ENCODE data around the gene IRF6. TPM values are rescaled to one million over a fixed set of nuclear protein-coding genes. Genes with fewer than 3 reads are reported as not detected.

Gene IRF6
- total RNA-seq, 1 donor from 2014 or later, result 0.07 TPM

DNA sequence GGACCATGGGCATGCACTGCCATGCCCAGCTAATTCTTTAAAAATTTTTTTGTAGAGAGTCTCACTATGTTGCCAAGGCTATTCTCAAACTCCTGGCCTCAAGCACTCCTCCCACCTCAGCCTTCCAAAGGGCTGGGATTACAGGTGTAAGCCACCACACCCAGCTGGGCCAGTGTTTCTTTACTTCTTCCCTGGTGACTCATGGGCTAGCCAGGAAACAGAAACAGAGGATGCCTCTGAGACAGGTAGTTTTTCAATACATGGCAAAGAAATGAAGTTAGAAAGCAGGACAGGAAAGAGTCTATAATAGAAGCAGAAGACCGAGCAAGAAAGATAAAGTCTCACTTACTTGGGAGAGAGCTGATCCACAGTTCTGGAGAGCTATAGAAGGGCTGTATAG is 14.0 kb downstream of the IRF6 start:
- H3K4me1 Mint-ChIP-seq, result peaks cover 25% of the 10 kb centered on the region
- DNase-seq, result no peak
- intact Hi-C loops (cut with micrococcal nuclease), result no loop called here
- no peak overlapping the region for H3K4me3 Mint-ChIP-seq
- no peak overlapping the region for H3K27ac Mint-ChIP-seq
- peaks cover 6% of the 10 kb centered on the region for H3K27me3 Mint-ChIP-seq
- peaks cover 19% of the 10 kb centered on the region for H3K9me3 Mint-ChIP-seq
- H3K36me3 Mint-ChIP-seq (ENCODE audit: low read depth), result no peaks in the 10 kb centered on the region

DNA sequence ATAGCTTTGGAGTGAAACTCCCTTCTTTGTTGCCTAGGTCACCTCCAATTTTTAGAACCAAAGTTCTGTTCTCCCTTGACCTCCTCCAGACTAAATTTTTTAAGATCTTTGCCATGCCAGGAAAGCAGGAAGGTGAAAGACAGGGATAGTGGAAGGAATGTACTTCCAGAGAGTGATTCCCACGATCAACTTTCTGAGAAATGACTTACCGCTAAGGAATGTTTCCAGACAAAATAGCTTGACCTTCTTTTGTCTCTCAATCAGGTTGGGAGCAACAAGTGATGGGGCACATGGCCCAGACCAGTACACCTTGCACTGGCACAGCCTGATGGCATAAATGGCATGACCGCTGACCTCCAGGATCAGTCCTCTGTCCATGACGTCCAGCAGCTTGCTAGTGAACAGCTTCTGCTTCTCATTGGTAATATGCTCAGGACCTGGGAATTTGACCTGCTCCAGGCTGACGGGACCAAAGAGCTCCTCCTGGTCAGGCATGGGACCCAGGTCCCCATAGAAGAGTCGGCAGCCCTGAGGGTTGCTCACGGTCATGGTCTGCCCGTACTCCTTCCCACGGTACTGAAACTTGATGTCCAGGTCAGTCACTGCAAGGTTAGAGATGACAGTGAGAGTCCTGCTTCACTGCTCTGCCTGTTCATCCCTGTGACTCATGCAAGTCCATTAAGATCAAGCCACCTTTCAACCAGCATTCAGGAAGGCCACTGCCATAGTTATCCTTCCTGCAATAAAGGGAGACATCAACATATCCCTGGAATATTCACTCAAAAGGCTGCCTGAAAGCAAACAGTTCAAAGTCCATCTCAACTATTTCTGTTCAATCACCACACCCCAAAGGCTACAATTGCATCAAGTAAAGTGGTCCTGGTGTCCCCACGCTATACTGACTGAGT is 15.4 kb downstream of the IRF6 start:
- Mint-ChIP-seq H3K27ac (no peak overlapping the region), H3K4me3 (no peak overlapping the region), H3K36me3 (ENCODE audit: low read depth) (peaks cover under 1% of the 10 kb centered on the region), H3K27me3 (peaks cover 6% of the 10 kb centered on the region), H3K9me3 (peaks cover 19% of the 10 kb centered on the region), H3K4me1 (peaks cover 25% of the 10 kb centered on the region)
- no peak for DNase-seq
- intact Hi-C loops (cut with micrococcal nuclease), result no loop called here

DNA sequence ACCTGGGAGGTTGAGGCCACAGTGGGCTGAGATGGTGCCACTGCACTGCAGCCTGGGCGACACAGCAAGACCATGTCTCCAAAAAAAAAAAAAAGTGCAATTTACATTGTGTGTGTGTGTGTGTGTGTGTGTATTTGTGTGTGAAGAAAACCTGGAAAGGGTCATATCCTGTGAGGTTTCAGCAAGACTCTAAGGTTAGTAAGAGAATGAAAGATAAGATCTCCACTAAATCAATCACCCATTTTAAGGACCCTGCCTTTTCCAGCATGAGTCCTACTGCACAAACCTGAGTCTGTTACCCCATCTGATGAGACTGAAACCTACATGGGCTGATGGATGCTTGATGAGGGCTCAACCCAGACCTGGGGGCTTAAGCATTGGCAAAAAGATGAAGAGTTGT is 16.7 kb downstream of the IRF6 start:
- H3K9me3 Mint-ChIP-seq, result peaks cover 19% of the 10 kb centered on the region
- peak overlapping the region; percentile 61 for H3K27ac Mint-ChIP-seq
- H3K4me1 Mint-ChIP-seq, result peaks cover 34% of the 10 kb centered on the region
- intact Hi-C loops (cut with micrococcal nuclease), result no loop called here
- H3K27me3 Mint-ChIP-seq, result peaks cover 5% of the 10 kb centered on the region
- DNase-seq, result no peak
- H3K4me3 Mint-ChIP-seq, result no peak overlapping the region
- H3K36me3 Mint-ChIP-seq (ENCODE audit: low read depth), result peaks cover 8% of the 10 kb centered on the region

DNA sequence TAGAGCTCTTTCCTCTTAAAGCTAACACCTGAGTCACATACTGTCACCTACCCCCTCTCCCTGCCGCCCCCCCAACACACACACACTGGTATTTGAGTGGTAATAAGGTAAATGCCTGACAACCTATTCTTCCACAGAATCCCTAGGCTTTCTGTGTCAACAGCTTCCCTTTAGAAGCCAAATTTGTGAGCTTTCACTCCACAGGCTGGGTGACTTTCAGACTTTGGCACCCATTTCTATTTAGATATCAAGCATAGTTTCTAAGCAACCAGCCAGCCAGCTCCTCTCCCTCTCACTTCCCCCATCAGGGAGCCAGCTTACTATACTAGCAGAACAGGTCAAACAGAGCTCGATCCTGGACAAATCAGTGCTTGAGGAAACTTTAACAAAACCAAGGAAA is 18.4 kb downstream of the IRF6 start:
- intact Hi-C loops (cut with micrococcal nuclease), result no loop called here
- H3K4me1 Mint-ChIP-seq, result peaks cover 49% of the 10 kb centered on the region

DNA sequence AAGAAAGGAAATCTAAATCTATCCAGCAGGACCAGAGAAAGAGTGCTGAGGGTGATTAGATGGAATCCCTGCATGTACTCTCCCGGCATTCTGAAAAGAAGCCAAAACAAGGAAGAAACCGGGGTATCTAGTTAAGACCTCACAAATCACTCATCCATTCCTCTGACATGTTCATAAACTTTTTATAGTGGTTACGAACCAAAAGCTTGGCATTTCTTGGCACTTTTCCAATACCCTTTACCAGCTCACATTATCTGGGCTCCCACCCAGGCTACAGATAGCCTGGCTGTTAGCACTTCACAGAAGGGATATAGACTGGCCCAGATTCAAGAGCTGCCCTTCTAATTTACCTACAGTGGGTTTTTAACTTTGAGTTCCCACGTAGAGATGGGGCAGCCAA is 19.8 kb downstream of the IRF6 start:
- H3K36me3 Mint-ChIP-seq (ENCODE audit: low read depth), result peaks cover 27% of the 10 kb centered on the region
- DNase-seq, result no peak
- peaks cover 11% of the 10 kb centered on the region for H3K9me3 Mint-ChIP-seq
- no peak overlapping the region for H3K4me3 Mint-ChIP-seq
- H3K27me3 Mint-ChIP-seq, result peaks cover 3% of the 10 kb centered on the region
- peaks cover 48% of the 10 kb centered on the region for H3K4me1 Mint-ChIP-seq
- intact Hi-C loops (cut with micrococcal nuclease), result no loop called here
- no peak overlapping the region for H3K27ac Mint-ChIP-seq

More for the DNA sequence above, 18.4 kb downstream of the IRF6 start:
- H3K27me3 Mint-ChIP-seq, result peaks cover 3% of the 10 kb centered on the region
- no peak overlapping the region for H3K27ac Mint-ChIP-seq
- H3K9me3 Mint-ChIP-seq, result peaks cover 11% of the 10 kb centered on the region
- no peak for DNase-seq
- H3K36me3 Mint-ChIP-seq (ENCODE audit: low read depth), result peaks cover 17% of the 10 kb centered on the region
- H3K4me3 Mint-ChIP-seq, result no peak overlapping the region

DNA sequence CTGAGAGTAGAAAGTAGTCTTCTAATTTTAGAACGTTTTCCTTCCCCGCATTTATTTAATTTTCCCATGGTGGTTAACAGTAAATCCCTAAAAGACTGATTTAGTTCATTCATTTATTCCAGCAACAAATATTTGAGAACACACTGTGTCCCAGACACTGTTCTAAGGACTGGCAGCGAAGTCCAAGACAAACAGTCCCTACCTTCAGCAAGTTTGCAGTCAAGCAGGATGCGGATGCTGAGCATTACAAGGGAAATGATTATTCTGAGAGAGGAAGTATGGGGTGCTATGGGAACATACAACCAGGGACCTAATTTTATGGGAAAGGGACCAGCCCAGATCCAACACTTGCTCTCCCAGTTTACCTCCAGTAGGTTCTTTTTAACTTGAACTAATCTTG is 20.4 kb downstream of the IRF6 start:
- peak overlapping the region; percentile 8 for H3K4me3 Mint-ChIP-seq
- peaks cover 3% of the 10 kb centered on the region for H3K27me3 Mint-ChIP-seq
- H3K36me3 Mint-ChIP-seq (ENCODE audit: low read depth), result peaks cover 27% of the 10 kb centered on the region
- H3K4me1 Mint-ChIP-seq, result peaks cover 45% of the 10 kb centered on the region
- intact Hi-C loops (cut with micrococcal nuclease), result no loop called here
- no peak for DNase-seq
- H3K27ac Mint-ChIP-seq, result peak overlapping the region; percentile 99
- H3K9me3 Mint-ChIP-seq, result peaks cover 11% of the 10 kb centered on the region

DNA sequence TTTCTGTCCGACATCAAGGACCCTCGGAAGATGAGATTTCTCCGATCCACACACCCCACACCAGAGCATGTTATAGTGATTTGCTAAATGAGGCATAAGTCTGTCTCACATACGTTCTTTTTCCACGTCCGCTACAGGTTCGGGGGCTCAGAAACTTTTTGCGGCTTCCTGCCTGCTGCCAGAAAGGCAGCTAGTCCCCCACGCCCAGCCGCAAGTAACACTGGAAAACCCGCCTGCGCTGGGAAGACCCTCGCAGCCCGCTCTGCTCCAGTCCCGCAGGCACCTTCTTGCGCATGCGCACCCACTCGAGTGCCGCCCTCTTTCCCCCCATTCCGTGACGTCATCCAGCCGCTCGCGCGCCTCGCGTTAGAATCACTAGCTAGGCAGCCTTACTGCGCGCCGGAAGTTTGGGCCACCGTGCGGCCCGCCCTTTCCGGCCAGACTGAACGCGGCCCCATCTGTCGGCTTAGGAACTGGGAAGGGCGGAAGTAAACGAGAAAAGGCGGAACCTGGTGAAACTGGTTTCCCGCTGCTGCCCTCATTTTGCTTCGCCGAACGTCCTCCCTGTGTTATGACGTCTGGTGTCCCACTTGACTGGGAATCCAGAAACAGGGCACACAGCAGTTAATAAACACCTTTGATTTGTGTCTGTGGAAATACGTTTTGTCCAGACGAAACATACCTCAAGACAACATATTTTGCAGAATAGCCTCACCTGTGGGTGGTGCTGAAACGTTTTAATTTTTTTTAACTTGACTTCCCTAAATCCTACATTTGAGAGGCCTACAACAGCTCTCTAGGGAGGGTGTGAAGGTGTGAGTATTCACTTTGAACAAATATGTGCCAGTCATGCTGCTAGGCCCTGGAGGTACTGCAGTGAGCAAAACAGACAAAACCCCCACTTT is 21.4 kb downstream of the IRF6 start, which contains the start of gene C1orf74:
C1orf74 (minus strand) TSS at position 295 of the 905 bp plus-strand sequence. CDS start 925 bp downstream, outside the sequence.
- Mint-ChIP-seq H3K27ac (peak within 1 kb of the TSS; percentile 99), H3K4me3 (peak within 1 kb of the TSS; percentile 98), H3K4me1 (peaks cover 51% of the 10 kb centered on the region), H3K9me3 (peaks cover 5% of the 10 kb centered on the region), H3K36me3 (ENCODE audit: low read depth) (peaks cover 37% of the 10 kb centered on the region), H3K27me3 (peaks cover 3% of the 10 kb centered on the region)
- intact Hi-C loops (cut with micrococcal nuclease), result loop anchor here (1.0 kb wide), 4 partner anchors 16 to 43 kb away; partner anchors contain the start of genes TRAF3IP3 and UTP25
- DNase-seq, result peak; percentile 100

DNA sequence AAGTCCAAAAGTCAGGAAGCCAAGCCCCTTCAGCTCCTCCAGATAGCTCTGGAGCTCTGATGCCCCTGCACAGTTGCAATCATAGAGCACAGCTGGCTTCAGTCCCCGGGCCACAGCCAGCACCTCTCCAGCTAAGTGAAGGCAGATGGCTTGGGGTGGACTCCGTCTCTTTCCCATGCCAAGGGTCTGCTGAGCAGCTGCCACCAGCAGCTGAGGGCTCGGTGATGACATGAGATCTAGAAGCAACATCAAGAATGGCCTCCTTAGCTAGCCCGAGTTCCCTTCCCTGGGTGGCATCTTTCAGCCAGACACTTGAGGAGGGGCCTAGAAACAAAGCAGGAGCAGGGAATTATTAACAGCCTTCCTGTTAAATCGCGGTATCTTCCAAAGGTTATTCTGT is 22.6 kb downstream of the IRF6 start:
- H3K27me3 Mint-ChIP-seq, result peaks cover 3% of the 10 kb centered on the region
- peaks cover 51% of the 10 kb centered on the region for H3K4me1 Mint-ChIP-seq
- peak overlapping the region; percentile 99 for H3K27ac Mint-ChIP-seq
- H3K4me3 Mint-ChIP-seq, result peak overlapping the region; percentile 98
- no peaks in the 10 kb centered on the region for H3K9me3 Mint-ChIP-seq
- H3K36me3 Mint-ChIP-seq (ENCODE audit: low read depth), result peaks cover 48% of the 10 kb centered on the region
- intact Hi-C loops (cut with micrococcal nuclease), result no loop called here
- DNase-seq, result peak; percentile 66

DNA sequence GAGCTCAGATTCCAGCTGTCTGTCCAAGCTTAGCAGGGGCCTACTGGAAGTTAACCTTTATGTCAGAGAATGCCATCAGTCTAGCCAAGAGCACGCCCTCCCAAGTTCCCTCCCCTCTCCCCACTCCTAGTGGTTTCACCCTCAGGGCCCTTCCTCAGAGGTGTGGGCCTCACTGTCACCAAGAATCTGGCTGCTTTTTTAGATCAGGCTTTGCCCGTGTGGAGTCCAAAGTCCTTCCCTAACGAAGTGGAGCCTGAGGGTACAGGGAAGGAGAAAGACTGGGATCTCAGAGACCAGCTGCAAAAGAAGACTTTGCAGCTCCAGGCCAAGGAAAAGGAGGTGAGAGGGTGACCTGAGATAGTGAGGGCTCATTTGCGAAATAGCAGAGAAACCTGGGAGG is 25.7 kb downstream of the IRF6 start:
- intact Hi-C loops (cut with micrococcal nuclease), result no loop called here
- peaks cover 64% of the 10 kb centered on the region for H3K4me1 Mint-ChIP-seq

DNA sequence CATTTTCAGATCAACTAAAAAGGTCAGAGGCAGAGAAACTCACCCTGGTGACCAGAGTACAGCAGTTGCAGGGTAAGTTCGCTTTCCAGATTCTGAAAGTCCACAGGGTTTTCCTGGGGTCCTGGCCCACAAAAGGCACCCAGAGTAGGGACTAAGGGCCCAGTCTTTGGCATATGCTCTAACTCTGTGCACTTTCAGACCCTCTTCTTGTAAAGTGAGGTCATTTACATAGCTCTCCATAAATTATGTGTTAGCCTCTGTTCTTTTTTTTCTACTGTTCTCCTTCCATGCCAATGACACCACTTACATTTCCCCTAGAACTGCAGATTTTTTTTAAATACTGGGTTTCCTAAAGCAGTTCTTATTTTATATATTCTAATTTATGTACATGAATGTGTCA is 27.8 kb downstream of the IRF6 start:
- Mint-ChIP-seq H3K4me3 (no peak overlapping the region), H3K27me3 (no peaks in the 10 kb centered on the region), H3K27ac (peak overlapping the region; percentile 17), H3K4me1 (peaks cover 56% of the 10 kb centered on the region), H3K36me3 (ENCODE audit: low read depth) (peaks cover 80% of the 10 kb centered on the region), H3K9me3 (no peaks in the 10 kb centered on the region)
- no peak for DNase-seq
- intact Hi-C loops (cut with micrococcal nuclease), result no loop called here

More for the DNA sequence above, 25.7 kb downstream of the IRF6 start:
- Mint-ChIP-seq H3K27ac (peak overlapping the region; percentile 75), H3K9me3 (no peaks in the 10 kb centered on the region), H3K4me3 (no peak overlapping the region), H3K36me3 (ENCODE audit: low read depth) (peaks cover 77% of the 10 kb centered on the region), H3K27me3 (peaks cover 3% of the 10 kb centered on the region)
- DNase-seq, result no peak

DNA sequence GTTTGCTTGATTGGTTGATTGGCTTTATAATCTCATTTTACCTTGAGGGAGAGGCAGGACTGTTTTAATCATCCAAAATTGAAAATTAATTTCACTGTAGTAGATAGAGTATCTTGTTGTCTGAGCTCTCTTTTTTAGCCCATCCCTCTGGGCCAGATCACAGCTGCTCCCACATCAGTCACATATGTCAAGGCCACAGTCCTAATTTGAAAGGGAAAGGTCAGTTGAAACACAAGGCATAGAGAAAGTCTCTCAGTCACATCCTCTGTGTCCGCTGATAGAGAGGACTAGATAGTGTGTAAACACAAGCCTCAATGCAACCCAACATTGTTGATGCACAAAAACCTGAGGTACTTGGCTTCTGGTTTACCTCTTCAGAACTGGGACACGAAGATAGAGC is 28.4 kb downstream of the IRF6 start:
- Mint-ChIP-seq H3K4me1 (peaks cover 52% of the 10 kb centered on the region), H3K9me3 (no peaks in the 10 kb centered on the region), H3K27me3 (no peaks in the 10 kb centered on the region), H3K4me3 (no peak overlapping the region), H3K36me3 (ENCODE audit: low read depth) (peaks cover 76% of the 10 kb centered on the region), H3K27ac (peak overlapping the region; percentile 17)
- no peak for DNase-seq
- intact Hi-C loops (cut with micrococcal nuclease), result no loop called here

DNA sequence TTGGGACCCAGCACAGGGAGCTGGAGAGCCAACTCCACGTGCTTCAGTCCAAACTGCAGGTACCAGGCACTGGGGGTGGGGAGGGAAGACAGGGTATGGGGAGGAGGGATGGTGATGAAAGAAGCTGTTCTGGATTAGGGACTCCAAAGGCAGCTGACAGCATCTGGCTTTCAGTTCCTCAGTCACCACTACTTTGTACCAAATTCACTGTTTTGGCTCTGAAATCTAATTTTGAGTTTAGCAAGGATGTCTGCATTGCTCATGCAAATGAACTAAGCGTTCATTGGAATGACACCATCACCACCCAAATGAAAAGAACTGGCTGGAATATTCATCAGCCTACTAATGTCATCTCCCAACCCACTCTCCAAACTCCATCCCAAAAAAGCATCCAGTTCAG is 30.3 kb downstream of the IRF6 start:
- intact Hi-C loops (cut with micrococcal nuclease), result no loop called here
- Mint-ChIP-seq H3K4me1 (peaks cover 47% of the 10 kb centered on the region), H3K36me3 (ENCODE audit: low read depth) (peaks cover 65% of the 10 kb centered on the region), H3K9me3 (no peaks in the 10 kb centered on the region), H3K4me3 (no peak overlapping the region), H3K27ac (peak overlapping the region; percentile 51), H3K27me3 (no peaks in the 10 kb centered on the region)
- DNase-seq, result no peak

DNA sequence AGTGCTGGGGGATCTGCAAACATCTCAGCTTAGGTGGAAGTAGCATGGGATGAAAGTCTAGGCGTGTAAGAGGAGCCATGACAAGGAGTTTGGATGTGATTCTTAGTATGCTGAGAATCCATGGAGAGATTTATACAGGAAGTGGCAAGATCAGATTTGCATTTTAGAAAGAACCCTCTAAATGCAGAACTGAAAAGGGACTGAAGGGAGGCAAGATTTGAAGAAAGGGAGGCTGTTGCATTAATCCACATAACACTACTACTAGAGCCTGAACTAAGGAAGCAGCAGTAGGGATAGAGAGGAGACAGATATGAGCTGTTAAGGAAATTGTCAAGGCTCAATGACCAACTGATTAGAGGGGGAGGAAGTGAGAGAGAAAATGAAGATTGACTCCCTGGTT is 31.4 kb downstream of the IRF6 start:
- Mint-ChIP-seq H3K36me3 (ENCODE audit: low read depth) (peaks cover 56% of the 10 kb centered on the region), H3K4me3 (no peak overlapping the region)
- intact Hi-C loops (cut with micrococcal nuclease), result no loop called here

DNA sequence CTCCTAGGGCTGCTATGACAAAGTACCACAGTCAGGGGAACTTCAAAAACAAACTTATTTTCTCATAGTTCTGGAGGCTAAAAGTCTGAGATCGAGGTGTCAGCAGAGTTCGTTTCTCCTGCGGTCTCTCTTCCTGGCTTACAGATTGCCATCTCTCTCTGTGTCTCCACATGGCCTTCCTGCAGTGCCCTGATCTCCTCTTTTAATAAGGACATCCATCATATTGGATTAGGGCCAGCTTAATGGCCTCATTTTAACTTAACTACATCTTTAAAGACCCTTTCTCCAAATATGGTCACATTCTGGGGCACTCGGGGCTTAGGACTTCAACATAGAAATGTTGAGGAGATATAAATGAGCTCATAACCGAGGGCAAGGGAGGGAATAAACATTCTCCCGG is 33.8 kb downstream of the IRF6 start:
- Mint-ChIP-seq H3K9me3 (no peaks in the 10 kb centered on the region), H3K27ac (no peak overlapping the region), H3K36me3 (ENCODE audit: low read depth) (peaks cover 36% of the 10 kb centered on the region), H3K27me3 (no peaks in the 10 kb centered on the region), H3K4me1 (peaks cover 43% of the 10 kb centered on the region), H3K4me3 (no peak overlapping the region)
- no peak for DNase-seq
- intact Hi-C loops (cut with micrococcal nuclease), result no loop called here

More for the DNA sequence above, 31.4 kb downstream of the IRF6 start:
- peaks cover 41% of the 10 kb centered on the region for H3K4me1 Mint-ChIP-seq
- no peaks in the 10 kb centered on the region for H3K9me3 Mint-ChIP-seq
- no peak for DNase-seq
- H3K27me3 Mint-ChIP-seq, result no peaks in the 10 kb centered on the region
- H3K27ac Mint-ChIP-seq, result peak overlapping the region; percentile 51

Data from activated CD4-positive, alpha-beta T cell treated with anti-CD3 and anti-CD28 coated beads, Interleukin-2, amount 10 ng/mL, durations not matched to agents 24 days and 14 days (primary cell).